NCI-H226 (cell line): ENCODE data around the gene TAMALIN.

Experiments used
- DNase-seq: peaks from one replicate; pipeline ENCODE4 v3.0.0-alpha.2; 2015

Gene TAMALIN

GRCh38 chr12:52037248-52037861 is 30.6 kb downstream of the TAMALIN start:
- no peak for DNase-seq

- no peak for DNase-seq
Measured at GRCh38 chr12:52038447-52038846, 31.7 kb downstream of the TAMALIN start.

- DNase-seq, result no peak
Measured at GRCh38 chr12:52041035-52041434, 34.3 kb downstream of the TAMALIN start.

- DNase-seq, result peak; percentile 71
Measured at GRCh38 chr12:52041695-52042123, 35.0 kb downstream of the TAMALIN start.

GRCh38 chr12:52042706-52043385 is 36.1 kb downstream of the TAMALIN start:
- no peak for DNase-seq

- no peak for DNase-seq
Measured at GRCh38 chr12:52043386-52044212, 36.9 kb downstream of the TAMALIN start.

GRCh38 chr12:52044292-52044983 is 37.7 kb downstream of the TAMALIN start:
- peak; percentile 83 for DNase-seq

GRCh38 chr12:52045794-52046199 is 39.1 kb downstream of the TAMALIN start:
- no peak for DNase-seq

- no peak for DNase-seq
Measured at GRCh38 chr12:52046859-52047258, 40.1 kb downstream of the TAMALIN start.

GRCh38 chr12:52049286-52049685 is 42.5 kb downstream of the TAMALIN start:
- no peak for DNase-seq

GRCh38 chr12:52049688-52050087 is 42.9 kb downstream of the TAMALIN start:
- no peak for DNase-seq

- DNase-seq, result no peak
Measured at GRCh38 chr12:52050116-52050757, 43.5 kb downstream of the TAMALIN start.

GRCh38 chr12:52050758-52051541 is 44.2 kb downstream of the TAMALIN start, which contains the start of gene NR4A1:
NR4A1 (plus strand) TSS chr12:52051442; CDS start chr12:52054329, 2,887 bp downstream.
- peak; percentile 90 for DNase-seq

GRCh38 chr12:52052468-52053186 is 45.9 kb downstream of the TAMALIN start:
- DNase-seq, result no peak

- no peak for DNase-seq
Measured at GRCh38 chr12:52053536-52054209, 46.9 kb downstream of the TAMALIN start.

- DNase-seq, result no peak
Measured at GRCh38 chr12:52054231-52054832, 47.6 kb downstream of the TAMALIN start.

GRCh38 chr12:52054833-52055730 is 48.3 kb downstream of the TAMALIN start:
- DNase-seq, result no peak
